Smooth muscle cell (in vitro differentiated cells): ENCODE data around the gene BPIFB6. TPM values are rescaled to one million over a fixed set of nuclear protein-coding genes. Genes with fewer than 3 reads are reported as not detected.

Experiments
- DNase-seq: peaks from one replicate; lab custom pipeline; 2025; ENCODE audit not compliant: unreplicated experiment; lab: John Stamatoyannopoulos, UW
- H2AFZ ChIP-seq: fragments of 200-600 bp; sonication (generic); 2 replicates; pipeline ENCODE4 v1.6.0; 2016; ENCODE audit warnings: antibody characterized with exemption, low read depth, mild to moderate bottlenecking
- H3F3A ChIP-seq: fragments of 200-600 bp; sonication (generic); 2 replicates; pipeline ENCODE4 v1.6.0; 2017; ENCODE audit warnings: antibody characterized with exemption, low read depth
- H3K27ac ChIP-seq: fragments of 200-600 bp; sonication (generic); 2 replicates; pipeline ENCODE4 v1.5.1; 2016; ENCODE audit warnings: low read depth, mild to moderate bottlenecking
- H3K27me3 ChIP-seq: fragments of 200-600 bp; sonication (generic); 2 replicates; pipeline ENCODE4 v1.6.1; 2016; ENCODE audit warnings: low read depth, mild to moderate bottlenecking
- H3K36me3 ChIP-seq: fragments of 200-600 bp; sonication (generic); 2 replicates; pipeline ENCODE4 v1.5.1; 2016; ENCODE audit warnings: low read depth
- H3K4me1 ChIP-seq: fragments of 200-600 bp; sonication (generic); 2 replicates; pipeline ENCODE4 v1.5.1; 2016; ENCODE audit warnings: low read depth
- H3K4me2 ChIP-seq: fragments of 200-600 bp; sonication (generic); 2 replicates; pipeline ENCODE4 v1.6.0; 2016; ENCODE audit warnings: mild to moderate bottlenecking
- H3K4me3 ChIP-seq: fragments of 200-600 bp; sonication (generic); 2 replicates; pipeline ENCODE4 v1.5.1; 2016; ENCODE audit warnings: mild to moderate bottlenecking
- H3K79me2 ChIP-seq: fragments of 200-600 bp; sonication (generic); 2 replicates; pipeline ENCODE4 v1.6.0; 2016; ENCODE audit warnings: low read depth, mild to moderate bottlenecking
- H3K9ac ChIP-seq: fragments of 200-600 bp; sonication (generic); 2 replicates; pipeline ENCODE4 v1.6.0; 2016; ENCODE audit warnings: low read depth
- H3K9me3 ChIP-seq: fragments of 200-600 bp; sonication (generic); replicated peaks from 2 replicates; pipeline ENCODE4 v1.5.1; 2016; ENCODE audit warnings: low read depth
- H4K20me1 ChIP-seq: fragments of 200-600 bp; sonication (generic); 2 replicates; pipeline ENCODE4 v1.6.0; 2016; ENCODE audit warnings: low read depth
- WGBS: methylation state at CpG from one replicate; pipeline ENCODE4 v1.1.7; 2016; ENCODE audit warnings: low lambda C conversion rate; 5-methylcytosine and 5-hydroxymethylcytosine counted together
- polyA plus RNA-seq: library from polyadenylated mRNA; unstranded; fragments of >200 nt; fragmentation: Nextera tagmentation; extraction: Ambion mirVana; gene quantifications from 2 replicates; pipeline ENCODE4 v1.2.1, GENCODE V29; 2016
- total RNA-seq: library from RNA; depleted of rRNA; stranded (reverse); fragments of >200 nt; gene quantifications from 2 replicates; pipeline ENCODE4 v1.2.3, GENCODE V29; 2014
- TF ChIP-seq, protein P1 (sequence below): fragments of 200-600 bp; sonication (generic); IDR thresholded peaks from 2 replicates; pipeline ENCODE4 v1.5.1; 2017; ENCODE audit warnings: borderline replicate concordance, mild to moderate bottlenecking, antibody characterized with exemption; ENCODE audit not compliant: insufficient read depth, poor library complexity, severe bottlenecking

Gene BPIFB6
- total and polyA plus RNA-seq, 2 experiments from 2014 or later: not detected

DNA sequence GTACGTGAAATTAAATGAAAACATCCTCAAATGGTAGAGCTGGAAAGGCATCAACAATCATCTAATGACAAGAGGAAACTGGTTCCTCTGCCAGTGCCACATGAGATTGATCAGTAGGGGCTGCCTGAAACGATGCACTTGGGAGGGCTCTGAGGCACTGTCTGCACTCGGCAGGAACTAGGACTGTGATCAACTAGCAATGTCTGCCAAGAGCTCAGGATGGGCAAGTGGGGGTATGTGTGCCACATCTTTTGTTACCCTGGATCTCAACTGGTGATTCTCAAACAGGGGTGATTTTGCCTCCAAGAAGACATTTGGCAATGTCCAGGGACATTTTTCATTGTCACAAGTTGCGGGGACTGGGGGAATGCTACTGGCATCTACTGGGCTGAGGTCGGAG is 1.9 kb downstream of the BPIFB6 start:
- TF ChIP-seq, protein P1, sequence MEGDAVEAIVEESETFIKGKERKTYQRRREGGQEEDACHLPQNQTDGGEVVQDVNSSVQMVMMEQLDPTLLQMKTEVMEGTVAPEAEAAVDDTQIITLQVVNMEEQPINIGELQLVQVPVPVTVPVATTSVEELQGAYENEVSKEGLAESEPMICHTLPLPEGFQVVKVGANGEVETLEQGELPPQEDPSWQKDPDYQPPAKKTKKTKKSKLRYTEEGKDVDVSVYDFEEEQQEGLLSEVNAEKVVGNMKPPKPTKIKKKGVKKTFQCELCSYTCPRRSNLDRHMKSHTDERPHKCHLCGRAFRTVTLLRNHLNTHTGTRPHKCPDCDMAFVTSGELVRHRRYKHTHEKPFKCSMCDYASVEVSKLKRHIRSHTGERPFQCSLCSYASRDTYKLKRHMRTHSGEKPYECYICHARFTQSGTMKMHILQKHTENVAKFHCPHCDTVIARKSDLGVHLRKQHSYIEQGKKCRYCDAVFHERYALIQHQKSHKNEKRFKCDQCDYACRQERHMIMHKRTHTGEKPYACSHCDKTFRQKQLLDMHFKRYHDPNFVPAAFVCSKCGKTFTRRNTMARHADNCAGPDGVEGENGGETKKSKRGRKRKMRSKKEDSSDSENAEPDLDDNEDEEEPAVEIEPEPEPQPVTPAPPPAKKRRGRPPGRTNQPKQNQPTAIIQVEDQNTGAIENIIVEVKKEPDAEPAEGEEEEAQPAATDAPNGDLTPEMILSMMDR: no peak
- Histone ChIP-seq H3K9ac (no peak overlapping the region), H3F3A (no peaks in the 10 kb centered on the region), H3K9me3 (no peaks in the 10 kb centered on the region), H4K20me1 (no peaks in the 10 kb centered on the region), H3K27me3 (peaks cover 31% of the 10 kb centered on the region), H2AFZ (no peak overlapping the region), H3K36me3 (no peaks in the 10 kb centered on the region), H3K4me1 (no peaks in the 10 kb centered on the region), H3K4me2 (no peak overlapping the region), H3K4me3 (no peak overlapping the region), H3K27ac (no peak overlapping the region), H3K79me2 (no peaks in the 10 kb centered on the region)
- no peak for DNase-seq
- WGBS: 73% methylated on average over 5 of the region's 5 CpGs

DNA sequence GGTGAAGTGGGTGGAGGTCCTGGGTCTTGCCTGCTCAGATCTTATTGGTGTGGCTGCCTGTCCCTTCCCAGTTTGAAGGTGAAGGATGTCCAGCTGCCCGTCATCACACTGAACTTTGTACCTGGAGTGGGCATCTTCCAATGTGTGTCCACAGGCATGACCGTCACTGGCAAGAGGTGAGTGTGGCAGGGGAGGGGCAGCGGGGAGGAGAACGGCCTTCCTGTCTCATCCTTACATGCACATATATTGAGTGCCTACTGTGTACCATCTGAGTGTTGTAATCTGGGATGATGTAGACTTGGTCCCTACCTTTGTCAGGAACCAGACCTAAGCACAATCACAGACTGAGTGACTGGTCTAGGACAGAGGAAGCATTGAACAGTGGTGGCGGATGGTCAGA is 2.7 kb downstream of the BPIFB6 start:
- TF ChIP-seq, protein P1: no peak
- H3K4me2 ChIP-seq: no peak overlapping the region
- no peak for DNase-seq
- peaks cover 24% of the 10 kb centered on the region for H3K27me3 ChIP-seq
- no peak overlapping the region for H3K9ac ChIP-seq
- no peak overlapping the region for H3K27ac ChIP-seq
- H3K36me3 ChIP-seq: no peaks in the 10 kb centered on the region
- H3F3A ChIP-seq: no peaks in the 10 kb centered on the region
- H4K20me1 ChIP-seq: no peaks in the 10 kb centered on the region
- no peaks in the 10 kb centered on the region for H3K79me2 ChIP-seq
- H2AFZ ChIP-seq: no peak overlapping the region
- 75% methylated on average over 5 of the region's 5 CpGs for WGBS
- no peaks in the 10 kb centered on the region for H3K9me3 ChIP-seq
- no peaks in the 10 kb centered on the region for H3K4me1 ChIP-seq
- no peak overlapping the region for H3K4me3 ChIP-seq

DNA sequence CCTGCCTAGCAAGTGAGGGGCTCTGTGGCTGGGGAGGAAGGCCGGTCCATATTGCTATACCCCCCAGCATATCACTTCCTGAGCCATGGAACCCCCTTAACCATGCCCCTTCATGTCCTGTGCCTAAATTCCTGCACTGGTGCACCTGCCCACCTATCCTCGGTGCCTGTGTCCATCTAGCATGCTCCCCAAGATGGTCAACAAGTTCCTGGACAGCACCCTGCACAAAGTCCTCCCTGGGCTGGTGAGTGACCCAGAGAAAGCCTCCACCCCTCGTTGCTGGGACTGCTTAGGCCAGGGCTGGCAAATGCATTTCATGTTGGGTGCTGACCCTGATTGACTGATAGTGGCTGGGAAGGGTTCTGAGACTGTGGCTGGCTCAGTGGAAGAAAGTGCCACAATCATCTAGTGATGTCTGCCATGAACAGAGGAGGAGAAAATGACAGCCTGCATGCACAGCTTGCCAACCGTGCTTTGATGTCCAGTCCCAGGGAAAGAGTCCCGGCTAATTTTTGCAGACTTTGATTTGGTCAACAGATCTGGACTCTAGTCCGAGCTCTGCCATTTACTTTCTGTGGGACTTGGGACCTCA is 3.5 kb downstream of the BPIFB6 start:
- Histone ChIP-seq H3K4me1 (no peaks in the 10 kb centered on the region), H3K36me3 (no peaks in the 10 kb centered on the region), H3K27ac (no peak overlapping the region), H3K9me3 (no peaks in the 10 kb centered on the region), H3K27me3 (peaks cover 16% of the 10 kb centered on the region), H2AFZ (no peak overlapping the region), H4K20me1 (no peaks in the 10 kb centered on the region), H3K79me2 (no peaks in the 10 kb centered on the region), H3K4me3 (no peak overlapping the region), H3K9ac (no peak overlapping the region), H3F3A (no peaks in the 10 kb centered on the region), H3K4me2 (no peak overlapping the region)
- WGBS: 86% methylated on average over 6 of the region's 6 CpGs
- DNase-seq: no peak
- TF ChIP-seq, protein P1: no peak

DNA sequence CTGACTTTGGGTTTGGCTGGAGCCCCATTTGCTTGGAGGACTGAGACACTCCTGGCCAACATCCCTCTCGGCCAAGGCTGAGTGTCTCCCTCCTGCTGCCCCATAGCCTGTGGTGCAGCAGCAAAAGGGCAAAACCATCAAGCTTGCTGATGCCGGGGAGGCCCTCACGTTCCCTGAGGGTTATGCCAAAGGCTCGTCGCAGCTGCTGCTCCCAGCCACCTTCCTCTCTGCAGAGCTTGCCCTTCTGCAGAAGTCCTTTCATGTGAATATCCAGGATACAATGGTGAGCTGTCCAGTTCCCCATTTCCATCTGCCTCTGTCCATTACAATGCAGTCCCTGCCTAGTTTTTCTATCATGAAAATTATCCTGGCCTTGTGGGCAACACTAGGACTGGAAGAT is 6.0 kb downstream of the BPIFB6 start:
- Histone ChIP-seq H3K4me3 (no peak overlapping the region), H3K79me2 (no peaks in the 10 kb centered on the region), H2AFZ (no peak overlapping the region), H3F3A (no peaks in the 10 kb centered on the region), H3K9ac (no peak overlapping the region), H3K9me3 (no peaks in the 10 kb centered on the region), H3K27me3 (peaks cover 13% of the 10 kb centered on the region), H3K4me2 (no peak overlapping the region), H3K27ac (no peak overlapping the region), H3K4me1 (no peaks in the 10 kb centered on the region), H4K20me1 (no peaks in the 10 kb centered on the region), H3K36me3 (no peaks in the 10 kb centered on the region)
- TF ChIP-seq, protein P1: no peak
- DNase-seq: no peak
- 78% methylated on average over 5 of the region's 5 CpGs for WGBS
